ENCODE data around the gene TTC14. TPM values are rescaled to one million over a fixed set of nuclear protein-coding genes. Genes with fewer than 3 reads are reported as not detected.

Gene TTC14
- total and polyA plus RNA-seq, 9 of the 15 experiments (the other 6 are each of a cell fraction or from before 2014, with no cell fraction given), result 10.0 to 61.9 (median 27.0) TPM

- H3K9me3 ChIP-seq (replicated peaks; ENCODE audit: control insufficient read depth, insufficient read depth, low read depth, low read length), result no peaks in the 10 kb centered on the region
- H4K20me1 ChIP-seq (replicated peaks; ENCODE audit: control insufficient read depth, insufficient read depth, low read length), result no peaks in the 10 kb centered on the region
- DNase-seq (ENCODE audit: extremely low read depth in 1 of 4, low spot score in 3 of 4), result no peak
- H3K36me3 ChIP-seq (ENCODE audit: control insufficient read depth, insufficient read depth, low read length), result no peaks in the 10 kb centered on the region
- H3K79me2 ChIP-seq (ENCODE audit: control insufficient read depth, insufficient read depth, low read length), result no peaks in the 10 kb centered on the region
- H3K27me3 ChIP-seq (ENCODE audit: control insufficient read depth in 2 of 2, insufficient read depth in 2 of 2, low read length in 2 of 2), result no peaks in the 10 kb centered on the region
- ChIA-PET CTCF (ENCODE audit: low intra/inter-chr PET ratio) (no interaction called here), POLR2A (no interaction called here)
- in situ Hi-C loops (cut with MboI) (no loop called here), intact Hi-C loops (cut with micrococcal nuclease) (no loop called here)
- no peak for FAIRE-seq
- no peaks in the 10 kb centered on the region for H3K9me1 ChIP-seq (ENCODE audit: control insufficient read depth, insufficient read depth, low read length)
- H3K9ac ChIP-seq (ENCODE audit: insufficient read depth in 1 of 2, low read depth in 2 of 2, low read length in 2 of 2), result no peak overlapping the region
- no peak overlapping the region for H3K27ac ChIP-seq (ENCODE audit: extremely low read depth, low read depth, low read length)
- H2AFZ ChIP-seq (ENCODE audit: low read depth, low read length), result no peak overlapping the region
- ATAC-seq, result no peak
- WGBS (ENCODE audit: insufficient coverage, low coverage, missing lambda C conversion rate), result 0% methylated on average over 1 of the region's 1 CpG
- TF ChIP-seq ZKSCAN1 (IDR thresholded peaks at IDR 0.05; ENCODE audit: low read depth, low read length) (no peak), CTCF (IDR thresholded peaks at IDR 0.05 in 2 of 3, conservative IDR thresholded peaks at IDR 0.05 in 1 of 3; ENCODE audit: insufficient read depth in 2 of 3, low read depth in 1 of 3, low read length in 3 of 3) (peak in 1 of 3 experiments; percentile 4; a peak in 1 of 6 replicates)
- H3K4me1 ChIP-seq (replicated peaks in 1 of 2; ENCODE audit: control insufficient read depth in 2 of 2, insufficient read depth in 2 of 2, low read length in 2 of 2), result no peaks in the 10 kb centered on the region
- H3K4me3 ChIP-seq, result no peak overlapping the region
- no peak overlapping the region for H3K4me2 ChIP-seq (ENCODE audit: insufficient read depth, low read length)
- no TSS peak for BruUV-seq (replicated peaks)
Observed at GRCh38 chr3:180646187-180646790, 44.3 kb downstream of the TTC14 start.

- H2AFZ ChIP-seq (ENCODE audit: low read depth, low read length), result no peak overlapping the region
- no peak for ATAC-seq
- H3K4me1 ChIP-seq (replicated peaks in 1 of 2; ENCODE audit: control insufficient read depth in 2 of 2, insufficient read depth in 2 of 2, low read length in 2 of 2), result no peaks in the 10 kb centered on the region
- intact Hi-C loops (cut with micrococcal nuclease) (no loop called here), in situ Hi-C loops (cut with MboI) (no loop called here)
- no peak overlapping the region for H3K4me2 ChIP-seq (ENCODE audit: insufficient read depth, low read length)
- H3K27me3 ChIP-seq (ENCODE audit: control insufficient read depth in 2 of 2, insufficient read depth in 2 of 2, low read length in 2 of 2), result no peaks in the 10 kb centered on the region
- H3K9me1 ChIP-seq (ENCODE audit: control insufficient read depth, insufficient read depth, low read length), result no peaks in the 10 kb centered on the region
- ChIA-PET CTCF (ENCODE audit: low intra/inter-chr PET ratio) (no interaction called here), POLR2A (interaction anchor here (0.6 kb wide), 1 partner anchor 395 kb away, joined by 3 read pairs; no protein-coding TSS in a partner anchor)
- WGBS (ENCODE audit: insufficient coverage, low coverage, missing lambda C conversion rate), result 0% methylated on average over 4 of the region's 4 CpGs
- FAIRE-seq, result no peak
- no peak overlapping the region for H3K9ac ChIP-seq (ENCODE audit: insufficient read depth in 1 of 2, low read depth in 2 of 2, low read length in 2 of 2)
- H4K20me1 ChIP-seq (replicated peaks; ENCODE audit: control insufficient read depth, insufficient read depth, low read length), result no peaks in the 10 kb centered on the region
- no peak overlapping the region for H3K27ac ChIP-seq (ENCODE audit: extremely low read depth, low read depth, low read length)
- H3K36me3 ChIP-seq (ENCODE audit: control insufficient read depth, insufficient read depth, low read length), result no peaks in the 10 kb centered on the region
- no peaks in the 10 kb centered on the region for H3K79me2 ChIP-seq (ENCODE audit: control insufficient read depth, insufficient read depth, low read length)
- DNase-seq (ENCODE audit: extremely low read depth in 1 of 4, low spot score in 3 of 4), result no peak
- no peaks in the 10 kb centered on the region for H3K9me3 ChIP-seq (replicated peaks; ENCODE audit: control insufficient read depth, insufficient read depth, low read depth, low read length)
- H3K4me3 ChIP-seq, result no peak overlapping the region
- no TSS peak for BruUV-seq (replicated peaks)
- TF ChIP-seq GTF2B (IDR thresholded peaks at IDR 0.05; ENCODE audit: extremely low read depth, insufficient read length) (no peak), TAF15 (IDR thresholded peaks at IDR 0.05; ENCODE audit: low read depth, low read length) (no peak), ERF (CRISPR knock-in tag; IDR thresholded peaks at IDR 0.05) (no peak), ZC3H8 (IDR thresholded peaks at IDR 0.05) (no peak), ZBTB17 (CRISPR knock-in tag; IDR thresholded peaks at IDR 0.05) (no peak), ZBTB49 (CRISPR knock-in tag; IDR thresholded peaks at IDR 0.05; ENCODE audit: borderline replicate concordance) (no peak), NCOA1 (IDR thresholded peaks at IDR 0.05; ENCODE audit: low read depth) (no peak), ZNF408 (CRISPR knock-in tag; IDR thresholded peaks at IDR 0.05; ENCODE audit: low read depth) (no peak)
Observed at GRCh38 chr3:180656406-180656805, 54.4 kb downstream of the TTC14 start.

Measured in K562 (cell line).